GM12873 (cell line): ENCODE measurements around the gene SPATS1.

Source experiments
- TF ChIP-seq, protein P1 (sequence below): IDR thresholded peaks from 2 replicates; pipeline ENCODE4 v1.5.1; 2012; ENCODE audit warnings: low read depth, mild to moderate bottlenecking, moderate library complexity, low read length, control low read depth; ENCODE audit not compliant: insufficient read depth; ENCODE audit errors: missing control alignments

Gene SPATS1

DNA sequence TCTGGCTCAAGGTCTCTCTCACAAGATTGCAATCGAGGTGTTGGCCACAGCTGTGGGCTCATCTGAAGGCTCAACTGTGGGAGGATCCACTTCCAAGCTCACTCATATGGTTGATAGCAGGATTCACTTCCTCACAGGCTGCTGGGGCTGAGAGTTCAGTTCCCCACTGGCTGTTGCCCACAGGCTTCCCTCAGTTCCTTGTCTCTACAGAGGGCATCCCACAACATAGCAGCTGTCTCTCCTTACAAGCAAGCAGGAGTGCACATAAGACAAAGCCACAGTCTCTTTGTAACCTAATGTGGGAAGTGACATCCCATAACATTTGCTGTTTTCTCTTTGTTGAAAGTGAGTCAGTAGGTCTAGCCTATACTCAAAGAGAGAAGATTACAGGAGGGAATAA lies 14.0 kb downstream of the SPATS1 start:
- TF ChIP-seq, protein P1, sequence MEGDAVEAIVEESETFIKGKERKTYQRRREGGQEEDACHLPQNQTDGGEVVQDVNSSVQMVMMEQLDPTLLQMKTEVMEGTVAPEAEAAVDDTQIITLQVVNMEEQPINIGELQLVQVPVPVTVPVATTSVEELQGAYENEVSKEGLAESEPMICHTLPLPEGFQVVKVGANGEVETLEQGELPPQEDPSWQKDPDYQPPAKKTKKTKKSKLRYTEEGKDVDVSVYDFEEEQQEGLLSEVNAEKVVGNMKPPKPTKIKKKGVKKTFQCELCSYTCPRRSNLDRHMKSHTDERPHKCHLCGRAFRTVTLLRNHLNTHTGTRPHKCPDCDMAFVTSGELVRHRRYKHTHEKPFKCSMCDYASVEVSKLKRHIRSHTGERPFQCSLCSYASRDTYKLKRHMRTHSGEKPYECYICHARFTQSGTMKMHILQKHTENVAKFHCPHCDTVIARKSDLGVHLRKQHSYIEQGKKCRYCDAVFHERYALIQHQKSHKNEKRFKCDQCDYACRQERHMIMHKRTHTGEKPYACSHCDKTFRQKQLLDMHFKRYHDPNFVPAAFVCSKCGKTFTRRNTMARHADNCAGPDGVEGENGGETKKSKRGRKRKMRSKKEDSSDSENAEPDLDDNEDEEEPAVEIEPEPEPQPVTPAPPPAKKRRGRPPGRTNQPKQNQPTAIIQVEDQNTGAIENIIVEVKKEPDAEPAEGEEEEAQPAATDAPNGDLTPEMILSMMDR: no peak

DNA sequence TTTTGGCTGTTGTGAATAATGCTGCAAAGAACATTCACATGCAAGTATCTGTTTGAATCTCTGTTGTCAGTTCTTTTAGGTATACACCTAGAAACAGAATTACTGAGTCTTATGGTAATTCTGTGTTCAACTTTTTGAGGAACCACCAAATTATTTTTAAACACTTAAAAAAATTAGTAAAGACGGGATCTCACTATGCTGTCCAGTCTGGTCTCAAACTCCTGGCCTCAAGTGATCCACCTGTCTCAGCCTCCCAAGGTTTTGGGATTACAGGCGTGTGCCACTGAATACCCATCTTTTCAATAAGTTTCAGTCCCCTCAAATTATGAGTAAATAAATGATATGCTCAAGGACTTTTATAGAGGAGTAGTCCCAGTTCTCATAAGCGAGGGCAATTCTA lies 17.5 kb downstream of the SPATS1 start:
- TF ChIP-seq, protein P1: no peak

DNA sequence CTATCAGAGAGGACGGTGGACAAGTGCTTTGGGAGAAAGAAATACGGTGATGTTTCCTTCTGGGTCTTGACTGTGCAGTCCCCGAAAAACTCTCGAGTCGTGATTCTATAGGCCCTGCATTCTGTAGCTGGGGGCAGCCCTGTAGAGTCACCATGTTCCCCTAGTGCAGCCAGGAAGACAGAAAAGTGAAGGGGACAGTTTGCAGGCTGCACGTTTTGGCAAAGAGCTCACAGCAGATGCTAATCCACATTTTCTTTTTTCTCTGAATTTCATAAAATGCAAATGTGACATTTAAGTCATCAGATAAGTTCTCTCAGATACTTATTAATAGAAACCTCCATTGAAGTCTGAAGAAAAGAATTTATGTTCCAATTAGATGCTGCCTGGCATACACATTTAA lies 19.5 kb downstream of the SPATS1 start:
- TF ChIP-seq, protein P1: no peak

DNA sequence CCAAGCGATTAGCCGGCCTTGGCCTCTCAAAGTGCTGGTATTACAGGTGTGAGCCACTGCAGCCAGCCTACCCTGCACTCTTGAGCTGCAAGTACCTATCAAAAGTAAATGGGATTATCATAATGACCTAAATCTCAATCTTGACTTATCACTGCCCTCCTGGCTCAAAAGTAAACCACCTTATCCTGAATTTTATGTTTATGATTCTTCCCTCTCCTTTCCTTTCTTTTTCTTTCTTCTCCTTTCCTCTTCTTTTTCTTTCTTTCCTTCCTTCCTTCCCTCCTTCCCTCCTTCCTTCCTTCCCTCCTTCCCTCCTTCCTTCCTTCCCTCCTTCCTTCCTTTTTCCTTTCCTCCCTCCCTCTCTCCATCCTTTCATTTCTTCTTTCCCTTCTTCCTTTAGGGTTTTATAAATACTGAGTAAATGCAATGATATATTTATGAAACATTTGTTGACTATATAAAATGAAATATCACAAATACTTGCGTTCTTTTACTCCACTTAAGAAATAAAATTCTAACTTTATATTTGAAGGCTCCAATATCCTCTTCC lies 21.0 kb downstream of the SPATS1 start:
- TF ChIP-seq, protein P1: no peak

DNA sequence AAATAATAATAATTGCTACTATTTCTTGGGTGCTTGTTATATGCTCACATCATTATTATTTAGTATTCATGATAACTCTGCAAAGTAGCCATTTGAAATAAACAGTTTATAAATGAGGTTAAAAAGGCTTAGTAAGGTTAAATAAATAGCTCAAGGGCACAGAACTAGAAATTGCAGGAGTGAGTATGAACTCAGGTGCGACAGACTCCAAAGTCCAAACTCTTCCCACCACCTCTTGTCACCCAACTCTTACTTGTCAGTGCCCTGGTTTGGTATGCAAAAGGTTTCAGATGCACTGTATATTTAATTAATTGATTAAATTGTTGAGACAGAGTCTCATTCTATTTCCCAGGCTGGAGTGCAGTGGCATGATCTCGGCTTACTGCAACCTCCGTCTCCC lies 24.3 kb downstream of the SPATS1 start:
- TF ChIP-seq, protein P1: no peak

DNA sequence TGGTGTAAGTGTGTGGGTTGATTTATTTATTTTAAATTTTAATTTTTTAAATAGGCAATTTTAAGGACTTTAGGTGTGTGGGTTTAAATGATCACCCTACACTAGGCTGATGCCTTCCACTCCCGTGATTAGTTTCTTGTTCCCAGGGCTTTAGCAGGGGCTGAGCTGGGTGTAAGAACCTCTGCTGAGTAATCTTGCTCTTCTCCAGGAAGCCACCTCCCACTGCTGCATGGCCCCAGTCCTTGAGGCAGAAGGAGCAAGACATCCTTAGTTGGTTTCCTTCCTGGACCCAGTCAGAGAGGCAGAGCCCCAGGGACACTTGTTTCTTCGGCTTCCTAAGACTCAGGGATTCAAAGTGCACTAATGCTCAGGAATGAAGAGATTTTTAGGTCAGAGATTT lies 25.2 kb downstream of the SPATS1 start:
- TF ChIP-seq, protein P1: no peak

DNA sequence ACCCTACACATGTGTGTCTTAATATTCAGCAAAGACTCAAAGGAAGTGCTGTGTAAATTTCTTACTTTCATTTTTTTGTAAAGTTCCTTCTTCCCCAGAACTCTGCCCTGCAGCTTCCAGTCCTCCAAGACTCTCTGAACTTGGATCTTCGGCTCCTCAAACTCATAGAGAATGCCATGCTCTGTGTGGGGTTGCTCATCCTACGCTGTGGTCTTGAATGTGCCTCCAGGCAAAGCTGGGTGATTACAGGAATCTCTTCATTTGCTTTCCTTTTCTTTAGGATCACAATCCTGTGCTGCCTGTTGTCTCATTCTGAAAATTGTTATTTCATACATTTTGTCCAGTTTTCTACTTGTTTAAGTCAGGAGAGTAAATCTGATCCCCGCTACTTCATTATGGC lies 30.6 kb downstream of the SPATS1 start:
- TF ChIP-seq, protein P1: no peak

DNA sequence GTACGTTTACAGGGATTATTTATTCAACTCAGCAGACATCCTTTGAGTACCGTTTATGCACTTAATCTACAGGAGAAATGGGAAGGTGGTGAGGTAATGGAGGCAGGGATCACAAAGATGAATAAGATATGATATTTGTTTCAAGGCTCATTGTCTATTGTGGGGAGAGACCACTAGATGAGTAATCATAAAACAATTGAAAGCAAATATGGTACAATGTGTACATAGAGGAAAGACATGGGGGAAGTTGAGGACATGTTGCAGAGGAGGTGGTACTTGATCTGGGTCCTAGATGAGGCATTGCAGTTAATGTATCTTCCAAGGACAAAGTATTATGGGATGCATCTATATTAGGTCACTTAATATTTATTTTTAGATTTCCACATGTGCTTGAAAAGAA lies 31.3 kb downstream of the SPATS1 start:
- TF ChIP-seq, protein P1: no peak
